Hematopoietic multipotent progenitor cell treated with erythropoietin and hydrocortisone succinate and interleukin-3 and kit ligand, for 8 days (in vitro differentiated cells): Measurements from ENCODE around the gene PLAAT2.
A peak's percentile ranks its signal among the peaks of the same experiment; 100 is the strongest.
"Not testable (repeated sequence)": the region's sequence is repeated elsewhere in the genome, so short reads cannot be mapped to it uniquely, and the experiment has no call there.

ENCODE experiments used
- DNase-seq: peaks from one replicate; pipeline ENCODE4 v3.0.0-alpha.2; 2015

Gene PLAAT2

GRCh38 chr11:63547061-63547460 lies 16.1 kb downstream of the PLAAT2 start:
- DNase-seq, result no peak

GRCh38 chr11:63543711-63544110 lies 19.5 kb downstream of the PLAAT2 start:
- DNase-seq, result no peak

- DNase-seq, result not testable (repeated sequence)
Measured at GRCh38 chr11:63542506-63542905, 20.7 kb downstream of the PLAAT2 start.

GRCh38 chr11:63537293-63538101 lies 25.7 kb downstream of the PLAAT2 start:
- no peak for DNase-seq

- peak; percentile 19 for DNase-seq
Measured at GRCh38 chr11:63536669-63537292, 26.4 kb downstream of the PLAAT2 start, which contains the start of gene PLAAT4. Gene PLAAT4, plus strand, starts transcription at chr11:63536808. Its CDS starts 61 bp downstream, at chr11:63536869.

GRCh38 chr11:63535734-63536133 lies 27.4 kb downstream of the PLAAT2 start:
- DNase-seq, result no peak

- DNase-seq, result no peak
Measured at GRCh38 chr11:63534895-63535461, 28.2 kb downstream of the PLAAT2 start.

GRCh38 chr11:63534076-63534475 lies 29.1 kb downstream of the PLAAT2 start:
- no peak for DNase-seq

- DNase-seq, result no peak
Measured at GRCh38 chr11:63532799-63533475, 30.2 kb downstream of the PLAAT2 start.

GRCh38 chr11:63532117-63532516 lies 31.1 kb downstream of the PLAAT2 start:
- no peak for DNase-seq

- not testable (repeated sequence) for DNase-seq
Measured at GRCh38 chr11:63531074-63531792, 31.9 kb downstream of the PLAAT2 start.

GRCh38 chr11:63530021-63530420 lies 33.2 kb downstream of the PLAAT2 start:
- no peak for DNase-seq

- not testable (repeated sequence) for DNase-seq
Measured at GRCh38 chr11:63529373-63529772, 33.8 kb downstream of the PLAAT2 start.

GRCh38 chr11:63528729-63529278 lies 34.4 kb downstream of the PLAAT2 start:
- not testable (repeated sequence) for DNase-seq

GRCh38 chr11:63528156-63528555 lies 35.0 kb downstream of the PLAAT2 start:
- not testable (repeated sequence) for DNase-seq

- DNase-seq, result no peak
Measured at GRCh38 chr11:63527667-63528066, 35.5 kb downstream of the PLAAT2 start.

- no peak for DNase-seq
Measured at GRCh38 chr11:63523151-63523550, 40.0 kb downstream of the PLAAT2 start.

GRCh38 chr11:63521896-63522295 lies 41.3 kb downstream of the PLAAT2 start:
- no peak for DNase-seq

GRCh38 chr11:63520606-63521170 lies 42.5 kb downstream of the PLAAT2 start:
- no peak for DNase-seq

GRCh38 chr11:63518548-63518947 lies 44.6 kb downstream of the PLAAT2 start:
- peak; percentile 63 for DNase-seq

- peak; percentile 89 for DNase-seq
Measured at GRCh38 chr11:63517156-63517555, 46.0 kb downstream of the PLAAT2 start.

- no peak for DNase-seq
Measured at GRCh38 chr11:63516109-63516508, 47.1 kb downstream of the PLAAT2 start.
